Measurements from ENCODE around the gene DPF1.
"Not testable (repeated sequence)": the region's sequence is repeated elsewhere in the genome, so short reads cannot be mapped to it uniquely, and the experiment has no call there.

Gene DPF1

GRCh38 chr19:38250428-38250820, 26.4 kb upstream of the DPF1 start:
- no peak for DNase-seq

DNA sequence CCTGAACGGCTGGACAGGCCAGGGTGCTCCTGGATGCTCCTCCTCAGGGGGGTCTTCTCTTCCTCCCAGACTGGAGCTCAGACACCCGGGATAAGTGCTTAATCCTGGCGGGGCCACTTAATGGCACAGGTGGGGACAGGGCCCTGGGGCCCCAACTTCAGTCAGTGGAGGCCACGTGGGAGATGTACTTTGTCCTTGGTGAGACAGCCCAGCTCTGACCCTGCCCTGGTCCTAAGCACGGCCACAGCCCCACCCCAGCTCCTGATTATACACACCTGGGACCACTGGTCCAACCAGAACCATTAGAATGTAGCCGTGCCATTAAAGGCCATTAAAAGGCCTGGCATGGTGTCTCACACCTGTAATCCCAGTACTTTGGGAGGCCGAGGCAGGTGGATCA, 24.4 kb upstream of the DPF1 start:
- no peak for DNase-seq

DNA sequence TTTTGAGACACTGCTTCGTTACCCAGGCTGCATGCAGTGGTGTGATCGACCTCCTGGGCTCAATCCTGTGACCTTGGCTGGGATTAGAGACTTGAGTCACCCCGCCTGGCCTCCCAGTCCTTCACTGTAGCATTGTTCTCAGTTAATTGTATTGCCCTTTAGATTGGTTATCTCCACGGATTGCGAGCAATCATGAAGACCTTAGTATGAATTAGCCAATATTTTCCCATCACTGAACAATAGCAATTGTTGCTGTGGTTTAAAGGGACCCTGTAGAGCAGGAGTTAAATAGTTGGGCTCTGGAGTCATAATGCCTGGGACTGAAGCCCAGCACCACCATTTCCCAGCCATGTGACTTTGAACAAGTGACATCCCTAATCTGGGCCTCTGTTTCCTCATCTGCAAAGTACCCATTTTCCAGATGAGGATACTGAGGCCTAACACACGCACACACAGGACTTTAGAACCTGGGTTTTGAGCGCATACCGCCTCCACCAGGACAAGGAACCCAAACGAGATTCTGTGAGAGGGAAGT, 23.8 kb upstream of the DPF1 start:
- DNase-seq, result no peak

DNA sequence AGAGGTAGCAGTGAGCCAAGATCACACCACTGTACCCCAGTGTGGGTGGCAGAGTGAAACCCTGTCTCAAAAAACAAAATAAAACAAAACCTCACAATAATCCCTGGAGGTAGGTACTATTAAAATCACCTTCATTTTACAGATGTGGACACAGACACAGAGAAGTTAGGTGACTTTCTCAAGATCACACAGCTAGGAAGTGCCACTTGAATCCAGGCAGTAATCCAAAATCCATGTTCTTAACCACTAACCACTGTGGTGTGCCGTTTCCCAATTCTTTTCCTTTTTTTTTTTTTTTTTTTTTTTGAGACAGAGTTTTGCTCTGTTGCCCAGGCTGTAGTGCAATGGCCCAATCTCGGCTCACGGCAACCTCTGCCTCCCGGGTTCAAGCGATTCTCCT, 23.1 kb upstream of the DPF1 start:
- DNase-seq, result no peak

GRCh38 chr19:38245826-38246498, 21.9 kb upstream of the DPF1 start:
- DNase-seq, result no peak

GRCh38 chr19:38243279-38243673, 19.3 kb upstream of the DPF1 start:
- DNase-seq, result no peak

GRCh38 chr19:38239816-38240215, 15.8 kb upstream of the DPF1 start:
- no peak for DNase-seq

- DNase-seq, result no peak
Measured at GRCh38 chr19:38234615-38235014, 10.6 kb upstream of the DPF1 start.

GRCh38 chr19:38233740-38234251, 9.8 kb upstream of the DPF1 start:
- peak; percentile 66 for DNase-seq

DNA sequence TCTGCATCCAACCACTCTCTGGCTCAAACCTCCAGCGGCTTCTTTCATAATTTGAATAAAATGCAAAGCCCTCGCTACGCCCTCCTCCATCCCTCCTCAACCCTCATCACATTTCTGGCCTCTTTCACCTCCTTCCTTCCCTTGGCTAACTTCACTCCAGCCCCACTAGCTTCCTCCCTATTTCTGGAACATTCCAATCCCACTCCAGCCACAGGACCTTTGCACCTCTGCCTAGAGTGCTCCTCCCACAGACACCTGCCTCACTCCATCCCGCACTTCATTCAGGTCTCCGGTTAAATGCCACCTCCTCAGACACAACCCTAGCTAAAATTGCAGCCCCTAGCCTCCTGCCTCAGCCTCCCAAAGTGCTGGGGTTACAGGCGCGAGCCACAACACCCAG, 7.9 kb upstream of the DPF1 start:
- DNase-seq, result no peak

DNA sequence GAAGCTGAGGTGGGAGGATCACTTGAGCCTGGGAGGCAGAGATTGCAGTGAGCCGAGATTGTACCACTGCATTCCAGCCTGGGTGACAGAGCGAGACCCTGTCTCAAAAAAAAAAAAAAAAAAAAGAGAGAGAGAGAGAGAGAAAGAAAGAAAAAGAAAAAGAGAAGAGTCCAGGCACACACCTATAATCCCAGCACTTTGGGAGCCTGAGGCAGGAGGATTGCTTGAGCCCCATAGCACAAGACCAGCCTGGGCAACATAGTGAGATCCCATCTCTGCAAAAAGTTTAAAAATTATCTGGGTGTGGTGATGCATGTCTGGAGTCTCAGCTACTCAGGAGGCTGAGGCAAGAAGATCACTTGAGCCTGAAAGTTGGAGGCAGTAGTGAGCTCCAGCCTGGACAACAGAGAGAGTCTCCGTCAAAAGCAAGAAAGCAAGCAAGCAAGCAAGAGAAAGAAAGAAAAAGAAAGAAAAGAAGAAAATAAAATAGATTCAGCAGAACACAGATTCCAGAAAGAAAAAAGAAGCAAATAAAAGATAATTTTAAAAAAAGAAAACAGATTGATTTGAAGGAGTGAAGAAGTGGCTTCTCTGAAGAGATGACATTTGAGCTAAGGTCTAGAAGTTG, 6.6 kb upstream of the DPF1 start:
- not testable (repeated sequence) for DNase-seq

DNA sequence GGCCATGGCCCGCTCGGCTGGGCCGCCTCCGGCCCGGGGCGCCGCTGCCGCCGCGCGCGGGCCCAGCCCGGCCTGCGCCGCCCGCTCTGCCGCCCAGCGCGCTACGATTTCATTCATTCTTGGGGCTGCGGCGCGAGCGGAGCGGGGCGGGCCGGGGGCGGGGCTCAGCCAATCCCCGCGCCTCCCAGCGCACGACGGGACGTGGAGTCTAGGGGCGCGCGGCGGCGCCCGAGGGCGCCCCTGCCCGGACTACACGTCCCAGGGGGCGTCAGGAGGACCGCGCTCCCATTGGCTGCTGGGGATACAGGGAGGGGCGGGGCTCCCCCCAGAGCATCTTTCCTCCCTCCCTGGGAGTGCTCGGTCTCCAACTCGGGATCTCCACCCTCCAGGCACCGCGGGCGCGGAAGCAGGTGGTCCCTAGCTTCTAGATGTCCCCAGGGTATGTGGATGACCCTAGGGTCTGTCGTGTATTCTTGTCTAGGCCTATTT, 5.6 kb upstream of the DPF1 start:
- DNase-seq, result peak; percentile 46

DNA sequence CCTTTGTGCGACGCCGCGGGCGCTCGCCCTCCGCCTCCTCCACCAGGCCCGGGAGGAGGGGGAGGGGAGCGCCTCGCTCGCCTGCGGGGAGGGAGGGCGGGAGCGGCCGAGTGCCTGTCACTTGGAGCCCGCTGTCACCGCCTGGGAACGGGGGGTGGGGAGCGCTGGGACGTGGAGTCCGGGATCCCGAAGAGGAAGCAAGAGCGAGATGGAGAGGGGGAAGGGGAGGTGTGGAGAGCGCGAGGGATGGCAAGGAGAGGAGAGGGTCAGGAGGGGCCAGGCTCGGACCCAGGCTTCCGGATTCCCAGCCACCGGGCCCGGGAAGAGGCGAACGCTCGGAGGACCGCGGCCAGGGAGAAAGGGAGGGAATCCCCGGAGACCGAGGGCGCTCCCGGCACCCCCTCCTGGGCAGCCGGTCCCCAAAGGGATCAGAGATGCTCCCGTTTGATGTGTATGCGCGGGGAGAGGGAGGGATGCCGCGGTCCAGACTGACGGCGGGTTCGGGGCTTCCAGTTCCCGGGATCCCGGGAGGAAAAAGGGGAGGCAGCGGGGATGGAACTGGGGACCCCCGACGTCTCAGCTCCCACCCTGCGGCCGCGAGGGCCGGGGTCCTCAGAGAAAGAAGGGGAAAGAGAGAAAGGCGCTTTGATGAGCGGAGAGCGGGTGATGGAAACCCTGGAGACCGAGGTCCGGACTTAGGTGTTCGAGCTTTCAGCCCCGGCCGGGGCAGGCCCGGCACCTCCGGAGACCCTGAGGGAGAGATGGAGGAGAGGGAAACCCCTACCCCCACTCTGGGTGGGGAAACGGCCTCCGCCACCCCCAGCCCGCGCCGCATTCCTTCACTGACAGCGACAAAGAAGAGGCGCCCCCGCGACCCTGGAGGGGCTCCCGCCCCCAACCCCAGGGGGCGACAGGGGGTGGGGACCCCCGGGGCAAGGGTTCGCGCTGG, 4.7 kb upstream of the DPF1 start:
- DNase-seq, result no peak

GRCh38 chr19:38228005-38228377, 4.0 kb upstream of the DPF1 start:
- DNase-seq, result no peak

DNA sequence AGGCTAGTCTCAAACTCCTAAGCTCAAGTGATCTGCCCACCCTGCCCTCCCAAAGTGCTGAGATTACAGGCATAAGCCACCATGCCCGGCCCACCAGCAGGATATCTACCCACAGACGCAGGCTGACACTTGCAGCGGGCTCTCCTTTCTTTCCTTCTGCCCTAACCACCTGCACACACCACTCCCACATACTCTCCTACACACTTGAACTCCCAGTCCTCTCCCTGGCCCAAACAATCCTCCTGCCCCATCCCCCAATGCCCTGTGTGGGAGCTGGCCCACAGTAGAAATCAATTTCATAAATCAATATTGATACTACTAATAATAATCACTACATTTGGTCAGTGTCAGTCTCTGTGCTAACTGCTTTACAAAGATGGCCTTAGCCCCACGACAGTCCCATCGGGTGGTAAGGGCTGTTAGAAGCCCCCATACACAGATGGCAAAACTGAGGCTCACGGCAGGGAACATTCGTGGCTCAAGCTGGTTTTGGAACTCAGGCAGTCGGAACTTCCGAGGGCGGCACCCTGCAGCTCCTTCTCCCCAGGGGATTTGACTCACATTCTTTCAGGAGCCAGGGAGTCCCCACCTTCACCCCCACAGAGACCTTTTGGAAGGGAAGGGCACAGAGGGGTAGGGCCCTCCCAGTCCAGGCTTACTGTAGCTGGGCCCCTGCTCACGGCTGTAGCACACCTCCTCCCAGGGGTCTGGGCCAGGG, 3.4 kb upstream of the DPF1 start:
- no peak for DNase-seq

- DNase-seq, result not testable (repeated sequence)
Measured at GRCh38 chr19:38224863-38225218, 819 bp upstream of the DPF1 start.

- DNase-seq, result no peak
Measured at GRCh38 chr19:38223617-38224013, 407 bp downstream of the DPF1 start.

GRCh38 chr19:38223119-38223523, 901 bp downstream of the DPF1 start:
- DNase-seq, result no peak

GRCh38 chr19:38221919-38222830, 1.8 kb downstream of the DPF1 start:
- no peak for DNase-seq

- no peak for DNase-seq
Measured at GRCh38 chr19:38221421-38221820, 2.6 kb downstream of the DPF1 start.

DNA sequence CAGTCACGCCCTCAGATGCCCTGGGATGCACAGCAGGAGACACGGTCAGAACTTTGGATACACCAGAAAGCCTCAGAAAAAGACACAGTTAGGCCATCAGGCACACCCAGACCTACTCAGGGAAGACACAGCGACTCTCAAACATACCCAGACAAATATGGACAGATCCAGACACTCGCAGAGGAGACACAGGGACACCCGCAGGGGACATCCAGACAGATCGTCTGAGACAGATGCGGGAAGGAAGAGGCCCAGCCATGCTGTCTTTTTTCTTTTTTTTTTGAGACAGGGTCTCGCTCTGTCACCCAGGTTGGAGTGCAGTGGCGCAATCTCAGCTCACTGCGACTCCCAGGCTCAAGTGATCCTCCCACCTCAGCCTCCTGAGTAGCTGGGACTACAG, 4.8 kb downstream of the DPF1 start:
- no peak for DNase-seq

DNA sequence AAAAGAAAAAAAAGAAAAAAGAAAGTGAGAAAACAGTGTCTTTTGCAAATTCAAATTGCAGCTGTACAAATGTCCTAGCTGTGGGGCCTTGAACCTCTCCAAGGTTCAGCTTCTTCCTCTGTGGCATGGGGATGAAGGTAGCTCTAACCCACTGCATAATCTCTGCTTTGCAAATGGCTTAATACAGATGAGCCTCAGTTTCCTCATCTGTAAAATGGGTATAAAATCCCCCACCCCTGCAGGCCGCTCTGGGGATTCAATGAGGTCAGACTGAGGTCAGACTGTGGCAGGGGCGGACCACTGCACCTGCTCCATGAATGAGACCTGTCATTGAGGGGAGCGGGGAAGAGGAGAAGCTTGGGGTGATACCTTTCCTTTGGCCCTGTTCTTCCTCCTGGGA, 5.8 kb downstream of the DPF1 start:
- DNase-seq, result no peak

All from CD4-positive, alpha-beta T cell treated with Interleukin-4 for 4 hours (primary cell).